ENCODE measurements around the gene MFAP3. TPM values are rescaled to one million over a fixed set of nuclear protein-coding genes. Genes with fewer than 3 reads are reported as not detected.

Gene MFAP3
- total and polyA plus RNA-seq, 2 of the 13 experiments (the other 11 are each of a cell fraction or from before 2014, with no cell fraction given): 12.1 to 28.3 TPM

- Histone ChIP-seq H3K27me3 (ENCODE audit: control insufficient read depth in 1 of 2, insufficient read depth in 2 of 2, low read length in 2 of 2) (no peaks in the 10 kb centered on the region), H3K27ac (ENCODE audit: extremely low read length, insufficient read depth, low read length) (no peak overlapping the region), H2AFZ (ENCODE audit: low read length) (no peak overlapping the region), H3K4me2 (ENCODE audit: low read depth, low read length) (no peak overlapping the region), H3K36me3 (replicated peaks in 1 of 2; ENCODE audit: control insufficient read depth in 1 of 2, insufficient read depth in 2 of 2, low read length in 2 of 2) (no peaks in the 10 kb centered on the region), H3K79me2 (ENCODE audit: insufficient read depth, low read length) (no peaks in the 10 kb centered on the region), H3K4me1 (ENCODE audit: insufficient read depth, low read length) (no peaks in the 10 kb centered on the region), H4K20me1 (ENCODE audit: insufficient read depth, low read length) (no peaks in the 10 kb centered on the region), H3K4me3 (replicated peaks in 1 of 3; ENCODE audit: insufficient read depth in 1 of 3, low read depth in 2 of 3, low read length in 3 of 3) (no peak overlapping the region), H3K9ac (ENCODE audit: insufficient read depth, low read depth, low read length) (no peak overlapping the region), H3K9me3 (ENCODE audit: low read length) (no peaks in the 10 kb centered on the region)
- in situ Hi-C loops (cut with HindIII; ENCODE audit: extremely low pct_ligation_motif_present, low pct_unique_long_range_greater_than_20kb) (no loop called here), intact Hi-C loops (cut with micrococcal nuclease; ENCODE audit: unreplicated experiment) (no loop called here)
- BruUV-seq (replicated peaks): no TSS peak
- TF ChIP-seq ZFX (CRISPR knock-in tag; IDR thresholded peaks at IDR 0.05; ENCODE audit: low read depth) (no peak), ZNF530 (CRISPR knock-in tag; IDR thresholded peaks at IDR 0.05; ENCODE audit: low read depth) (no peak), ZNF556 (CRISPR knock-in tag; IDR thresholded peaks at IDR 0.05; ENCODE audit: borderline replicate concordance) (no peak), ZSCAN30 (CRISPR knock-in tag; IDR thresholded peaks at IDR 0.05) (no peak), MAZ (IDR thresholded peaks at IDR 0.05; ENCODE audit: borderline replicate concordance, low read depth, low read length) (no peak), MAZ (CRISPR knock-in tag; IDR thresholded peaks at IDR 0.05; ENCODE audit: low read depth) (no peak), TBP (CRISPR knock-in tag; IDR thresholded peaks at IDR 0.05) (no peak), ZNF276 (CRISPR knock-in tag; IDR thresholded peaks at IDR 0.05; ENCODE audit: low read depth) (no peak), SATB2 (CRISPR knock-in tag; IDR thresholded peaks at IDR 0.05) (no peak), DPF2 (CRISPR knock-in tag; IDR thresholded peaks at IDR 0.05; ENCODE audit: borderline replicate concordance, low read depth) (no peak), ZNF660 (CRISPR knock-in tag; IDR thresholded peaks at IDR 0.05; ENCODE audit: borderline replicate concordance, low read depth) (no peak), CREB1 (IDR thresholded peaks at IDR 0.05) (no peak), CREB1 (CRISPR knock-in tag; IDR thresholded peaks at IDR 0.05) (no peak), CCDC6 (CRISPR knock-in tag; IDR thresholded peaks at IDR 0.05) (no peak), CBX5 (CRISPR knock-in tag; IDR thresholded peaks at IDR 0.05; ENCODE audit: borderline replicate concordance) (no peak), TIGD3 (CRISPR knock-in tag; IDR thresholded peaks at IDR 0.05; ENCODE audit: borderline replicate concordance) (no peak), NFE2L1 (CRISPR knock-in tag; IDR thresholded peaks at IDR 0.05; ENCODE audit: borderline replicate concordance) (no peak)
- no peak for FAIRE-seq
- CTCF ChIA-PET (ENCODE audit: low intra/inter-chr PET ratio, low total read pairs): no interaction called here
- no peak for ATAC-seq
- no peak for DNase-seq (ENCODE audit: low spot score)
- POLR2A ChIA-PET: no interaction called here
- WGBS (ENCODE audit: low lambda C conversion rate): 78% methylated on average over 1 of the region's 1 CpG
Measured at GRCh38 chr5:154005648-154006047, 33.1 kb upstream of the MFAP3 start.
